ES-I3 (cell line): Measurements from ENCODE around the gene BASP1.
"Not testable (repeated sequence)": the region's sequence is repeated elsewhere in the genome, so short reads cannot be mapped to it uniquely, and the experiment has no call there.

Experiments
- H3K36me3 ChIP-seq: 2 replicates; pipeline ENCODE4 v1.6.1; 2013; ENCODE audit warnings: mild to moderate bottlenecking, low read length, control low read depth, moderate library complexity; ENCODE audit not compliant: insufficient read depth
- H3K4me1 ChIP-seq: 2 replicates; pipeline ENCODE4 v1.6.1; 2013; ENCODE audit warnings: mild to moderate bottlenecking, control low read depth, low read length; ENCODE audit not compliant: insufficient read depth
- H3K9ac ChIP-seq: 2 replicates; pipeline ENCODE4 v1.6.1; 2013; ENCODE audit warnings: low read depth, mild to moderate bottlenecking, low read length, moderate library complexity
- H3K9me3 ChIP-seq: 2 replicates; pipeline ENCODE4 v1.6.1; 2013; ENCODE audit warnings: mild to moderate bottlenecking, low read length, moderate library complexity; ENCODE audit not compliant: control insufficient read depth, insufficient read depth

Gene BASP1

DNA sequence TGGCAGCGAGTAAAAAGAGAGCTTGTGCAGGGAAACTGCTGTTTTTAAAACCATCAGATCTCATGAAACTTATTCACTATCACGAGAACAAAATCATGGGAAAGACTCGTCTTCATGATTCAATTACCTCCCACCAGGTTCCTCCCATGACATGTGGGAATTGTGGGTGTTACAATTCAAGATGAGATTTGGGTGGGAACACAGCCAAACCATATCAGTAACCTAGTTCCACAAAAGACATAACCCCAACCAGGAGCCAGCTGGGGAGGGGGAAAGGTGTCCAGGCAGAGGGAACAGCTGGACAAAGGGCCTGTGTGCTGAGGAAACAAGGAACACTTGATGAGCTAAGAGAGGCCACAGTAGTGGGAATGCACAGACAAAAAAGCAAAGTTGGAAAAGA lies 71.1 kb downstream of the BASP1 start:
- Histone ChIP-seq H3K36me3 (no peaks in the 10 kb centered on the region), H3K9ac (no peak overlapping the region), H3K4me1 (no peaks in the 10 kb centered on the region), H3K9me3 (peaks cover 5% of the 10 kb centered on the region; the same call in 1 of the 2 replicates)

DNA sequence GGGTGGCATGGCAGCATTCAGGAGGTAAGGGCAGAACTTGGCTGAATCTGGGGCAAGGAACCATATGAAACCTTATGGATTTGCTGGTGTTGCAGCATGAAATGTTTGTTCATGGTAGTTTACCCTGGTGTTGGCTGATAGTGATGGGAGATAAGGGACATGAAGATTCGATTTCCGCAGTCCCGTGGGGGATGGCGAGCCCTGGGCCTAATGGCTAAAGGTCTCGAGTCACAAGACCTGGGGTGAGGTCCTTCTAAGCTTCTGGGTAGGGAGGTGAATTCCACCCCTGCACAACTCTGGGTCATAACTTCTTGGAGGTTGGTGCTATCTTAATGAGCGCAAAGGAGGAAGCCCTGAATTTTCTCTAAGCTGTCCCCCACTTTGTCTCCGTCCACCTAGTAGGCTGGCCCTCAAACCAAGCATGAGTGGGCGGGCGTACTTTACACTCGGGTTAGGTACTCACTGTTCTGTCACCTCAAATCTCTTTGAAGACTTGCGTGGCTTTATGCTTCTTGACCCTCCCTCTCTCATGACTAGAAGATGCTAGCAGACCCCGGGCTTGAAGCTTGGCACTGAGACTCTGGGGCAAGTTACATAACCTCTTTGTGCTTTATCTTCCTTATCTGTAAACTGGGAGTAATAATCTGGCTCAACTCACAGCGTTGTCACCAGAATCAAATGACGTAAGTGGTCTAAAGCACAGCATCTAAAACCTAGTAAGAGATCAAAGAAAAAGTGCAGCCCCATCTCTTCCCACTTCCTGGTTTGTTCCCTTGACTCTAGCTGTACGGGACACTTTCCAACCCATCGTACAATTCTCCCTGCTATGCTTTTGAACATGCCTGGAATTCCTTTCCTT lies 72.5 kb downstream of the BASP1 start:
- H3K36me3 ChIP-seq: no peaks in the 10 kb centered on the region
- H3K4me1 ChIP-seq: no peaks in the 10 kb centered on the region
- H3K9ac ChIP-seq: no peak overlapping the region
- H3K9me3 ChIP-seq: peaks cover 5% of the 10 kb centered on the region; the same call in 1 of the 2 replicates

DNA sequence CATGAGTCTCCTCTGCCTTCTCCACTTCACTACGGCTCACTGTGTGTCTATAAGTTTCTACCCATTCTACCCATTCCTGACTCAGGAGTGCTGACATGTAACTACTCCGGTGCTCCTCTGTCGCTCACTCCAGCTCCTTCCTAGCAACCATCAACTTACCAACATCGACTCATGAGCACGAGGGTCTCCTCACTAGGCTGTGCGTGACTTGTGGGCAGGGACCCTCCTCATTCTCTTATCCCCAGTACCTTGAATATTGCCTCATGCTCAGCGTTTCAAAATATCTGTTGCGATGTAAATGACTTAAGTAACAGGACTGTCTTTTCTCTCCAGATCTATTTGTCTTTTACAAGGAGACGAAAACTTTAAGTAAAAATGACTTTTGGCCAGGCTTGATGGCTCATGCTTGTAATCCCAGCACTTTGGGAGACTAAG lies 73.1 kb downstream of the BASP1 start:
- peaks cover 5% of the 10 kb centered on the region; the same call in 1 of the 2 replicates for H3K9me3 ChIP-seq
- H3K4me1 ChIP-seq: no peaks in the 10 kb centered on the region
- H3K36me3 ChIP-seq: no peaks in the 10 kb centered on the region
- no peak overlapping the region for H3K9ac ChIP-seq

DNA sequence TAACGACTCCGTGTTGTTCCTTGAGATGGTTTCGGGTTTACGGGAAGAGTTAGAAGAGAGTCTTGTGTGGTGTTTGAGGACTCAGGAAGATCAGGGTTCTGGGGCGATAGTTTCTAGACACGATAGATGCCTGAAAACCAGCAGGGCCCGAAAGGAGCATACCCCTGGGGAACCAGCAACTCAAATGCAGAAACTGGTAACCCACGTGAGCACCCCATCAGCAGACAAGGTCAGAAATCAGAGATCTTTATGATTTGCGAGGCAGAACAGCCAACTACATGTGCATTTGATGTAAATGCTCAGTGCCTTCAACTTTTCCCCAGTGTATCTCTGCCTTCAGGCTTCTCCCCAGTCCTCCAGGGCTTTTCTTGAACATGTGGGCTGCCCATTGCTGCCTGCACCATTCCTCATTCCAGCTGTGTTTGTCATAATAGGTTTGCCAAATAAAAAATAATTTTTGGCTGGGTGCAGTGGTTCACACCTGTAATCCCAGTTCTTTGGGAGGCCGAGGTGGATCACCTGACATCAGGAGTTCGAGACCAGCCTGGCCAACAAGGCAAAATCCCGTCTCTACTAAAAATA lies 75.1 kb downstream of the BASP1 start:
- H3K9ac ChIP-seq: no peak overlapping the region
- no peaks in the 10 kb centered on the region for H3K36me3 ChIP-seq
- H3K9me3 ChIP-seq: peaks cover 5% of the 10 kb centered on the region; the same call in 1 of the 2 replicates
- no peaks in the 10 kb centered on the region for H3K4me1 ChIP-seq

DNA sequence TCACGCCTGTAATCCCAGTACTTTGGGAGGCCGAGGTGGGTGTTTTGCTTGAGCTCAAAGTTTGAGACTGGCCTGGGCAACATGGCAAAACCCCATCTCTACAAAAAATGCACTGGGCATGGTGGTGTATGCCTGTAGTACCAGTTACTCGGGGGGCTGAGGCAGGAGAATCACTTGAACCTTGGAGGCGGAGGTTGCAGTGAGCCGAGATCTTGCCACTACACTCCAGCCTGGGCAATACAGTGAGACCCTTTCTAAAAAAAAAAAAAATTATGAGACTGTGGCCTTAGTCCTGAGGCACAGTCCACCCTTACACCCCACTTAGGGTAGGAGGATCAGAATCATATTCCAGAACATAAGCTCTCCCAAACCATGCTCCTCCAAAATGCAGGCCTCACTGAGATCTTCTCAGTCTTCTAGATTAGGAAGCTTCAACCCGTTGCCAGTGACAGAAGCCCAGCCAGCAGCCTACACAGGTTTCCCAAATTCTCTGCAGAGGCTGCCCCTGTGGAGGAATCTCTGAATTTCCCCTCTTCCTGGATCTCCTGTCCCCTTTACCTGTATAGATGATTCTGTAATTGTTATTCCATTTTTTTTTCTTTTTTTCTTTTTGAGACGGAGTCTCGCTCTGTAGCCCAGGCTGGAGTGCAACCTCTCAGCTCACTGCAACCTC lies 77.3 kb downstream of the BASP1 start:
- no peaks in the 10 kb centered on the region for H3K4me1 ChIP-seq
- H3K36me3 ChIP-seq: no peaks in the 10 kb centered on the region
- no peaks in the 10 kb centered on the region for H3K9me3 ChIP-seq
- H3K9ac ChIP-seq: no peak overlapping the region

DNA sequence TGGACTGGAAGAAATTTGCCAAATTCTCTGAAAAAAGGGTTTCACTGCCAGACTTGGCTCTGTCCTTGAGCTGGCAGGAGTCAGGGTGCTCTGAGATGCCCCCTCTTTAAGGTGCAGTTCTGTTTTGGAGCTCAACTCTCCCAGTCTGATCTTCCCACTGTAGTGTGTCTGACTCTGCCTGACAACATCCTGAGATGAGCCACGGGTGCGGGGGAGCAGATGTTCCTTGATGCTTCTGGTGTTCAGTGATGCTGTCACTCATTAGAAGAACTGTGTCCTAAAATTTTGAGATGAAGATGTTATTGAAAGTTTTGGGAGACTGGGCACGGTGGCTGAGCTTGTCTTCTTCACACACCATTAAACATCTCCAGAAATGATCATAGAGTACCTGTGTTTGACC lies 78.2 kb downstream of the BASP1 start:
- Histone ChIP-seq H3K4me1 (no peaks in the 10 kb centered on the region), H3K9ac (no peak overlapping the region), H3K36me3 (no peaks in the 10 kb centered on the region), H3K9me3 (no peaks in the 10 kb centered on the region)

DNA sequence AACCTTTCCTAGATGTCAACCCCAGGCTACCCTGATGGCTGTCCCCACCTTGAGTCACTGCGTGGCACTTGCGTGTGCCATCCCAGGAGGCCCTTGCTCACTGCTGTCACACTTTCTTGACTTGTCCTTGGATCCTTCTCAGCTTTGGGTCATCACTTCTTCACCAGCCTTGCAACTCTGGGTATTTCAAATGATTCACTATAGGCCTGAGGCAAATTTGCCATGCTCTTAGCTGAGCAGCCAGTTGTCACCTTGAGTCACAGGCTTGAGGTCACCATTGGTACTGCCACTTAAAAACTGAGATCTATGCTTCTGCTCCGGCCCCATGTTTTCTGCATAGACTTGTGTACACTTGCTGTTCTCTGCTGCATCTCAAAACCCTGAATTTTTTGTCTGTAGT lies 84.7 kb downstream of the BASP1 start:
- Histone ChIP-seq H3K36me3 (no peaks in the 10 kb centered on the region), H3K9ac (no peak overlapping the region), H3K9me3 (no peaks in the 10 kb centered on the region), H3K4me1 (peaks cover 9% of the 10 kb centered on the region; the same call in 1 of the 2 replicates)

DNA sequence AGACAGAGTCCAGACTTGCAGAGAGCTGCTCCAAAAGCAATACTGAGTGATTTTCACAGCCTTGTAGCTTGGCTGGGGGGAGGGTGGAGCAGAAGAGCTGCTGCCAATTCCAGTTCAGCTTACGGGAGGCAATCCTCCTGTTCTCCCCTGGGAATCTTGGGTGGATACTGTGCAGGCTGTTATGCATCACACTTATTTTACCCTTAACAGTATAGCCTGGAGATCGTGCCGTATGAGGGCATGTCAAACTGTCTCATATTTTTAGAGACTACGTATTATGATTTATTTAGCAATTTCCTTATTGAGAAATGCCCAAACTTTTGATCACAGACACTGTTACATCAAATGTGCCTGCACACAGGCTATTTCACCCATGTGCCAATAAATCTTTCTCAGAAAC lies 85.2 kb downstream of the BASP1 start:
- no peaks in the 10 kb centered on the region for H3K9me3 ChIP-seq
- no peaks in the 10 kb centered on the region for H3K36me3 ChIP-seq
- peaks cover 9% of the 10 kb centered on the region; the same call in 1 of the 2 replicates for H3K4me1 ChIP-seq
- H3K9ac ChIP-seq: no peak overlapping the region

DNA sequence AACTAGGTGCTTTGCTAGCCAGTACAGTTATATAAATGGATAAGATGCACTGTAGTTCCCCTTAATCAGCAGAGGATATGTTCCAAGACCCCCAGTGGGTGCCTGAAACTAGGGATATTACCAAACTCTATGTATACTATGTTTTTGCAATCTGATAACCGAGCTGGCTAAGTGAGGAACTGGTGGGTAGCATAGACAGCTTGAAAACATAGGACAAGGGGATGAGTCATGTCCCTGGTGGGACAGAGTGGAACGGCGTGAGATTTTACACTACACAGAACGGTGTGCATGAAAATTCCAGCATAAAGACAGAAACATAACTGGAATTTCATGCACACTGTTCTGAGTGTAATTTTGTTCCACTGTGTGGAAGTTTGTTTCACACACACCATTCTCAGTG lies 86.9 kb downstream of the BASP1 start:
- H3K9me3 ChIP-seq: no peaks in the 10 kb centered on the region

DNA sequence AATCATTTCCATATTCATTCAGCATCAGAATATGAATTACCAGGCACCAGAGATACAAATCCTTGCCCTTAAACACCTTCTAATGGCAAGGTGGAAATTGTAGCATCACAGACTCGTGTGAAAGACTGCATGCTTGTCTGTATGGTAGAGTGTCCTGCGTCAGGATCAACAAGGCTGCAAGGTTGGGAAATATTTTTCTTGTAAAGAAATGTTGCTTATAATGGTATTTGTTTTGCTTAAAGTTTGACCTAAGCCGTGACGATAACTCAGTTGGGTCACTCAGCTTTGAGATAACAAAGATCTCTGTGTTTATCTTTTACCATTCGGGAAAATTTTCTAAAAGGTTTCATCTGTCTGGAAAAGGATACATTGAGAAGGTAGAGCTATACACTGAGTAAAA lies 87.6 kb downstream of the BASP1 start:
- H3K9ac ChIP-seq: no peak overlapping the region
- H3K36me3 ChIP-seq: no peaks in the 10 kb centered on the region
- peaks cover 9% of the 10 kb centered on the region; the same call in 1 of the 2 replicates for H3K4me1 ChIP-seq
- H3K9me3 ChIP-seq: no peaks in the 10 kb centered on the region

More for the DNA sequence above, 86.9 kb downstream of the BASP1 start:
- Histone ChIP-seq H3K4me1 (peaks cover 9% of the 10 kb centered on the region; the same call in 1 of the 2 replicates), H3K9ac (no peak overlapping the region), H3K36me3 (no peaks in the 10 kb centered on the region)

DNA sequence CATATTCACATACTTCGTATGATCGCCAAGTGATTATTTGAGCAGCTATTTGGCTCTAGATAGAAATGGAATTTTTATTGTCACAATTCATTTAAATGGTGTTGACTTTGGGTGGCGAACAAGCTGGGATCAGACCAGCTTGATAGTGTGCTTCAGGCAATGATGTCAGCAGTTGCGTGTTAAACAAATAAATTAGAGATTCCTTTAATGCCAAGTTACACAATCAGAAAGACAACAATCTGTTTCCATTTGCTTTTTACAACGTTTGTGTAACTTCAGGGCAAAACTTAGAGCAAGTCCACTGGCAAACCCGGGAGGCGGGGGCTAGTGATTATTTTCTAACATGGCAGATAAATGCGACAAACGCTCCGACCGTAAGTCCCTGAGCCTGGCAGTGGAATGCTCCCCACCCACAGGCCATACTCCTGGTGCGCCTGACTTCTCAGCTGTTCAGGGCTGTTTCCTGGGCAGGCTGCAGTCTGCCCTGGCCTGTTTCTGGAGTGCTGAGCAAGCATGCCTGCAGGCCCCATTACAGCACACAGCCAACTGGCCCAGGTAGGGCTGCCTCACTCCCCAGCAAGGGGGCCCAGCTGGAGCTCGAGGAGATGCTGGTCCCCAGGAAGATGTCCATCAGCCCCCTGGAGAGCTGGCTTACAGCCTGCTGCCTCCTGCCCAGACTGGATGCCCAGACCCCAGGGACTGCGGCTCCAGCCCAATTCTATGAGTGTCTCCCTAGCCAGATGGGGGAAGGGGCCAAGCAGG lies 88.7 kb downstream of the BASP1 start:
- no peaks in the 10 kb centered on the region for H3K9me3 ChIP-seq
- H3K4me1 ChIP-seq: peaks cover 9% of the 10 kb centered on the region; the same call in 1 of the 2 replicates
- no peak overlapping the region for H3K9ac ChIP-seq
- H3K36me3 ChIP-seq: no peaks in the 10 kb centered on the region

DNA sequence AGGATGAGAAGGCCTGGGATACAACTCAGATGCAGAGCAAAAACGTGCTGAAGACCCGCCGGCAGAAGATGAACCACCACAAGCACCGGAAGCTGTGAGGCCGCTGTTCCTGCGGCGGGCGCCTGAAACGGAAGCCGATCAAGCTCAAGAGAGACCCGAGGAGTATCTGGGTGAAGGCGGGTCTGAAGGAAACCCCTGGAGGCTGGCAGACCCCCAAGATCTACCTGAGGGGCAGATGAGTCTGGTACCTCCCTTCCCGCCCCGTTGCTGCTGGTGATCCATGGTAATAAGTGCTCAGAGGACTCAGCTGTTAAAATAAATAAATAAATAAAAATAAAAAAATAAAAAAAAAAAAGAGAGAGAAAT lies 89.3 kb downstream of the BASP1 start:
- no peaks in the 10 kb centered on the region for H3K9me3 ChIP-seq

DNA sequence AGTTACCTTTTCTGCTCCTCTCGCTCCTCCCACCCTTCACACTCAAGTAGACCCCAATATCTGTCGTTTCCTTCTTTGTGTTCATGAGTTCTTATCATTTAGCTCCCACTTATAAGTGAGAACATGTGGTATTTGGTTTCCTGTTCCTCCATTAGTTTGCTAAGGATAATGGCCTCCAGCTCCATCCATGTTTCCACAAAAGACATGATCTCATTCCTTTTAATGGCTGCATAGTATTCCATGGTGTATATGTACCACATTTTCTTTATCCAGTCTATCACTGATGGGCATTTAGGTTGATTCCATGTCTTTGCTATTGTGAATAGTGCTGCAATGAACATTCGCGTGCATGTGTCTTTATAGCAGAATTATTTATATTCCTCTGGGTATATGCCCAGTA lies 90.0 kb downstream of the BASP1 start:
- H3K9ac ChIP-seq, H3K9me3 ChIP-seq, H3K4me1 ChIP-seq, H3K36me3 ChIP-seq: not testable (repeated sequence)

More for the DNA sequence above, 89.3 kb downstream of the BASP1 start:
- H3K9ac ChIP-seq: no peak overlapping the region
- peaks cover 9% of the 10 kb centered on the region; the same call in 1 of the 2 replicates for H3K4me1 ChIP-seq
- no peaks in the 10 kb centered on the region for H3K36me3 ChIP-seq
